Measurements from ENCODE around the gene DEPDC5. TPM values are rescaled to one million over a fixed set of nuclear protein-coding genes. Genes with fewer than 3 reads are reported as not detected.

Gene DEPDC5
- total RNA-seq, 1 donor from 2014 or later: 37.1 TPM

GRCh38 chr22:31940506-31940905 is 186.7 kb downstream of the DEPDC5 start:
- no peak overlapping the region for H3K9ac ChIP-seq
- Mint-ChIP-seq H3K36me3 (no peaks in the 10 kb centered on the region), H3K27ac (no peak overlapping the region), H3K4me1 (peaks cover 11% of the 10 kb centered on the region), H3K4me3 (no peak overlapping the region), H3K27me3 (ENCODE audit: insufficient read depth, low read depth) (peaks cover 5% of the 10 kb centered on the region), H3K9me3 (no peaks in the 10 kb centered on the region)
- no peak overlapping the region for H3K4me3 ChIP-seq
- H3K27me3 ChIP-seq: no peaks in the 10 kb centered on the region
- TF ChIP-seq EZH2 (IDR thresholded peaks at IDR 0.05): no peak
- no peak for TF ChIP-seq CTCF (IDR thresholded peaks at IDR 0.05)
- no peak for TF ChIP-seq EZH2phosphoT487 (IDR thresholded peaks at IDR 0.05)
- H4K20me1 ChIP-seq (ENCODE audit: low read depth): peaks cover 6% of the 10 kb centered on the region
- peaks cover 10% of the 10 kb centered on the region for H3K79me2 ChIP-seq (ENCODE audit: low read depth)
- no peak overlapping the region for H3K4me2 ChIP-seq
- no peaks in the 10 kb centered on the region for H3K9me3 ChIP-seq (ENCODE audit: low read depth)
- no peaks in the 10 kb centered on the region for H3K36me3 ChIP-seq
- H3K27ac ChIP-seq: no peak overlapping the region
- no peak overlapping the region for H2AFZ ChIP-seq (replicated peaks)
- no peak for DNase-seq (ENCODE audit: low spot score)
- H3K4me1 ChIP-seq: peaks cover 18% of the 10 kb centered on the region
- peaks cover 18% of the 10 kb centered on the region for H3F3A ChIP-seq (ENCODE audit: low read depth)

GRCh38 chr22:31942091-31942490 is 188.3 kb downstream of the DEPDC5 start:
- peaks cover 22% of the 10 kb centered on the region for H4K20me1 ChIP-seq (ENCODE audit: low read depth)
- H3K9me3 ChIP-seq (ENCODE audit: low read depth): no peaks in the 10 kb centered on the region
- peaks cover 7% of the 10 kb centered on the region for H3F3A ChIP-seq (ENCODE audit: low read depth)
- peaks cover 5% of the 10 kb centered on the region for H3K27me3 Mint-ChIP-seq (ENCODE audit: insufficient read depth, low read depth)
- H3K27ac Mint-ChIP-seq: peak overlapping the region; percentile 12
- no peaks in the 10 kb centered on the region for H3K36me3 Mint-ChIP-seq
- no peak overlapping the region for H3K4me2 ChIP-seq
- H3K4me3 Mint-ChIP-seq: no peak overlapping the region
- H3K27me3 ChIP-seq: no peaks in the 10 kb centered on the region
- no peak for DNase-seq (ENCODE audit: low spot score)
- H2AFZ ChIP-seq (replicated peaks): no peak overlapping the region
- peaks cover 26% of the 10 kb centered on the region for H3K79me2 ChIP-seq (ENCODE audit: low read depth)
- no peaks in the 10 kb centered on the region for H3K9me3 Mint-ChIP-seq
- peaks cover 9% of the 10 kb centered on the region for H3K4me1 Mint-ChIP-seq
- no peak overlapping the region for H3K9ac ChIP-seq
- H3K36me3 ChIP-seq: no peaks in the 10 kb centered on the region
- TF ChIP-seq CTCF (IDR thresholded peaks at IDR 0.05) (no peak), EZH2 (IDR thresholded peaks at IDR 0.05) (no peak), EZH2phosphoT487 (IDR thresholded peaks at IDR 0.05) (no peak)
- H3K27ac ChIP-seq: no peak overlapping the region
- peaks cover 21% of the 10 kb centered on the region for H3K4me1 ChIP-seq
- H3K4me3 ChIP-seq: no peak overlapping the region

- H3K36me3 ChIP-seq: no peaks in the 10 kb centered on the region
- H3K36me3 Mint-ChIP-seq: peaks cover 8% of the 10 kb centered on the region
- no peaks in the 10 kb centered on the region for H3K9me3 ChIP-seq (ENCODE audit: low read depth)
- peak overlapping the region; percentile 29 for H3K27ac Mint-ChIP-seq
- H3K4me3 Mint-ChIP-seq: peak overlapping the region; percentile 85
- DNase-seq (ENCODE audit: low spot score): no peak
- peak overlapping the region; percentile 97 for H3K27ac ChIP-seq
- H3K4me3 ChIP-seq: peak overlapping the region; percentile 98
- peak overlapping the region; percentile 98 for H2AFZ ChIP-seq (replicated peaks)
- H4K20me1 ChIP-seq (ENCODE audit: low read depth): peaks cover 35% of the 10 kb centered on the region
- H3K4me2 ChIP-seq: peak overlapping the region; percentile 89
- H3K27me3 ChIP-seq: no peaks in the 10 kb centered on the region
- no peak overlapping the region for H3K9ac ChIP-seq
- TF ChIP-seq EZH2 (IDR thresholded peaks at IDR 0.05) (no peak), EZH2phosphoT487 (IDR thresholded peaks at IDR 0.05) (no peak), CTCF (IDR thresholded peaks at IDR 0.05) (no peak)
- peaks cover 7% of the 10 kb centered on the region for H3F3A ChIP-seq (ENCODE audit: low read depth)
- H3K9me3 Mint-ChIP-seq: no peaks in the 10 kb centered on the region
- H3K4me1 ChIP-seq: peaks cover 19% of the 10 kb centered on the region
- peaks cover 39% of the 10 kb centered on the region for H3K79me2 ChIP-seq (ENCODE audit: low read depth)
- peaks cover 15% of the 10 kb centered on the region for H3K4me1 Mint-ChIP-seq
- peaks cover 5% of the 10 kb centered on the region for H3K27me3 Mint-ChIP-seq (ENCODE audit: insufficient read depth, low read depth)
Measured at GRCh38 chr22:31943206-31943977, 189.6 kb downstream of the DEPDC5 start.

Data from neural progenitor cell (in vitro differentiated cells).